Mesendoderm (in vitro differentiated cells): ENCODE measurements around the gene ETFB.

Experiments
- DNase-seq: peaks from one replicate; pipeline ENCODE4 v3.0.0; 2013
- H2AK5ac ChIP-seq: 2 replicates; pipeline ENCODE4 v1.6.1; 2013; ENCODE audit warnings: low read length, inconsistent platforms
- H2BK120ac ChIP-seq: 2 replicates; pipeline ENCODE4 v1.6.1; 2013; ENCODE audit warnings: low read depth, mild to moderate bottlenecking, low read length, moderate library complexity, mixed read lengths
- H2BK15ac ChIP-seq: replicated peaks from 2 replicates; pipeline ENCODE4 v1.6.1; 2013; ENCODE audit warnings: low read depth, mild to moderate bottlenecking, moderate library complexity
- H2BK5ac ChIP-seq: 2 replicates; pipeline ENCODE4 v1.6.1; 2013; ENCODE audit warnings: low read length, inconsistent platforms
- H3K18ac ChIP-seq: 2 replicates; pipeline ENCODE4 v1.6.1; 2013; ENCODE audit warnings: mild to moderate bottlenecking, low read length, mixed read lengths
- H3K23ac ChIP-seq: one replicate; pipeline ENCODE4 v1.6.1; 2013; ENCODE audit warnings: low read length
- H3K27ac ChIP-seq: 2 replicates; pipeline ENCODE4 v1.5.1; 2013; ENCODE audit warnings: low read depth, mild to moderate bottlenecking, inconsistent platforms, low read length, moderate library complexity
- H3K27me3 ChIP-seq: 2 replicates; pipeline ENCODE4 v1.6.1; 2013; ENCODE audit warnings: low read length, control low read depth, mild to moderate bottlenecking, inconsistent platforms; ENCODE audit not compliant: insufficient read depth, poor library complexity
- H3K36me3 ChIP-seq: 2 replicates; pipeline ENCODE4 v1.6.1; 2013; ENCODE audit warnings: low read length, inconsistent platforms; ENCODE audit not compliant: control insufficient read depth, insufficient read depth
- H3K4ac ChIP-seq: one replicate; pipeline ENCODE4 v1.6.1; 2013; ENCODE audit warnings: low read depth, mild to moderate bottlenecking, low read length, moderate library complexity
- H3K4me1 ChIP-seq: 2 replicates; pipeline ENCODE4 v1.6.1; 2013; ENCODE audit warnings: low read depth, low read length, inconsistent platforms; ENCODE audit not compliant: control insufficient read depth
- H3K4me2 ChIP-seq: 2 replicates; pipeline ENCODE4 v1.6.1; 2013; ENCODE audit warnings: low read length
- H3K4me3 ChIP-seq: 2 replicates; pipeline ENCODE4 v1.5.1; 2013; ENCODE audit warnings: mild to moderate bottlenecking, low read length
- H3K56ac ChIP-seq: one replicate; pipeline ENCODE4 v1.6.1; 2013; ENCODE audit warnings: low read length
- H3K79me1 ChIP-seq: 2 replicates; pipeline ENCODE4 v1.6.1; 2013; ENCODE audit warnings: low read length, inconsistent platforms
- H3K79me2 ChIP-seq: 2 replicates; pipeline ENCODE4 v1.6.1; 2013; ENCODE audit warnings: mild to moderate bottlenecking, low read length; ENCODE audit not compliant: control insufficient read depth, insufficient read depth
- H3K9ac ChIP-seq: 2 replicates; pipeline ENCODE4 v1.6.1; 2013; ENCODE audit warnings: low read length, inconsistent platforms
- H4K5ac ChIP-seq: one replicate; pipeline ENCODE4 v1.6.1; 2013; ENCODE audit warnings: low read length
- H4K8ac ChIP-seq: one replicate; pipeline ENCODE4 v1.6.1; 2013; ENCODE audit warnings: low read depth, mild to moderate bottlenecking, control low read depth, low read length, moderate library complexity
- WGBS: extraction: QIAGEN DNeasy Blood & Tissue Kit; methylation state at CpG from one replicate; pipeline ENCODE4 v1.1.7; 2013; ENCODE audit warnings: low lambda C conversion rate, missing lambda C conversion rate; ENCODE audit not compliant: insufficient coverage; ENCODE audit errors: extremely low coverage; 5-methylcytosine and 5-hydroxymethylcytosine counted together

The ETFB gene

DNA sequence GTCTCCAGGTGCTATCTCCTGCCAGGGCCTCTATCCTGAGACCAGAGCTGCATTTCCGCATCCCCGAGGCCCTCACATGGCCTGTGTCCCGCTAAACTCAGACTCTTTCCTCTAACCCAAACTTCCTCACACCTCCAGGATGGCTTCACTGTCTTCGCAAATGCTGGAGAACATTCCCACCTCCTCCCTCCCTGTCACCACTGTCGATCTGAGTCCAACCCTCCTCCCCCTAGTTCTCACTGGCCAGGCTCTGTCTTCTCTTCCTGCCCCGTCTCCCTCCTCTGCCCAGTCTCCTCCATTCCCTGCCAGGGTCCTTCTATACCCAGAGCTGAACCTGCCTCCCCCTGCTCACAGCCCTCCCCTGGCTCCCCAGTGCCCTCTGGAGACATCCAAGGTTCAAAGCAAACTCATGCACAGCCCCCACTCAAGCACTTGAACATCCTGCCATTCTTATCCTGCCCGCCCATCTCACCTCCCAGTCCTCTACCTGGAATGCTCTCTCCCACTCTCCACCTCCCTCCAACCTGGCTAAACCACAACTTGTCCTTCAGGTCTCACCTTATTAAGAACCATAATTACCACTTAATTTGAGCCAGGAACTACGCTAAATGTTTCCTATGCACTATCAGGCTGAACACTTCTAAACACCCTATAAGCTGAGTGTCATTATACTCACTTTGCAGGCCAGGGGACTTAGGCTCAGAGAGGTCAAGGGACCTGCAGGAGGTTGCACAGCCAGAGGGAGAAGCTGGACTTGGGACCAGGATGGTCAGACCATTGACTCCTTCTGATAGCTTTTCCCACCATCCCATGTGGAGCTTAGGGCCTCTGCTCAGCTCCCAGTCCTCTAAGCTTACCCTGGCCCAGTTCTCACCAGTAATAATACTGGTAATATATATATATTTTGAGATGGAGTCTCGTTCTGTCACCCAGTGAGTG is 23.3 kb downstream of the ETFB start:
- WGBS: no CpG with 5 or more reads among the region's 9 CpGs
- H3K9ac ChIP-seq: peak overlapping the region; percentile 12
- DNase-seq: peak; percentile 62

DNA sequence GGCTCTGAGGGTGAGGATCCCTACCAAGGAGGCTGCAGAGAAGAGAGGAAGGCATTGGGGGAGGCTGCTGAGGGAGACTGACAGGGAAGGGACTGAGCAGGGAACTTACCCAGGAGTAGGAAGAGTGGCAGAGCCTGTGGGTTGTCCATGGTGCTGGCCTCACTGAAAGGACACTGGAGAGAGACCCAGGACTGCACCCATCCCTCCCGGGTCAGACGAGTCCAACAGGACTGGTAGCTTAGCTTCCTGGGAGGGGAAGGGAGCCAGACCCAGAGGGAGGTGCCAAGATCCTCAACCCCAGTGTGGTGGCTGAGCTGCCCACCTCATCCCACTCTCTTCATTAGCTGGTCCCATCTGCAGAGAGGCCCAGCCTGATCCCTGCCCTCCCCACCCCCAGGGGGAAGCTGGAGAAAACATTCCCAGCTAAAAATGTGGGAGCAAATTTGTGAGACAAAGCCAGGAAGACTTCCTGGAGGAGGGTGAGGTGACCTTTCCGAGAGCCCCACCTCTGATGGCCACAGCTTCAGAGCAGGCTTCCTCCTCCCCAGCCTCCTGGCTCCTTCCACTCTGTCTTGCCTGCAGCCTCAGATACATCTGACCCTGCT is 24.1 kb downstream of the ETFB start, which contains the start of gene VSIG10L:
TSS of gene VSIG10L (minus strand) at position 164 of the 605 bp plus-strand sequence. CDS start at position 149, 15 bp downstream.
- Histone ChIP-seq H2AK5ac (no peak within 1 kb of the TSS), H3K79me2 (no peaks in the 10 kb centered on the region), H3K36me3 (no peaks in the 10 kb centered on the region), H3K27me3 (no peaks in the 10 kb centered on the region), H3K4ac (no peak within 1 kb of the TSS), H3K4me3 (no peak within 1 kb of the TSS), H3K18ac (no peak within 1 kb of the TSS), H3K27ac (no peak within 1 kb of the TSS), H3K9ac (peak within 1 kb of the TSS; percentile 14), H3K79me1 (no peaks in the 10 kb centered on the region), H3K4me2 (no peak within 1 kb of the TSS), H3K4me1 (peaks cover 5% of the 10 kb centered on the region), H3K56ac (peak within 1 kb of the TSS; percentile 25), H2BK15ac (no peak within 1 kb of the TSS), H4K8ac (no peak within 1 kb of the TSS), H3K23ac (no peak within 1 kb of the TSS), H2BK120ac (no peak within 1 kb of the TSS), H2BK5ac (no peak within 1 kb of the TSS), H4K5ac (no peak within 1 kb of the TSS)
- peak; percentile 18 for DNase-seq
- WGBS: no CpG with 5 or more reads among the region's 3 CpGs

More for the DNA sequence above, 23.3 kb downstream of the ETFB start:
- Histone ChIP-seq H3K4ac (no peak overlapping the region), H3K23ac (no peak overlapping the region), H2BK120ac (no peak overlapping the region), H3K18ac (no peak overlapping the region), H2BK5ac (no peak overlapping the region), H3K4me2 (no peak overlapping the region), H3K79me2 (no peaks in the 10 kb centered on the region), H3K56ac (peak overlapping the region; percentile 25), H3K79me1 (no peaks in the 10 kb centered on the region), H3K36me3 (no peaks in the 10 kb centered on the region), H3K27ac (no peak overlapping the region), H3K27me3 (no peaks in the 10 kb centered on the region), H4K5ac (no peak overlapping the region), H4K8ac (no peak overlapping the region), H2AK5ac (no peak overlapping the region), H2BK15ac (no peak overlapping the region), H3K4me3 (no peak overlapping the region), H3K4me1 (peaks cover 5% of the 10 kb centered on the region)

DNA sequence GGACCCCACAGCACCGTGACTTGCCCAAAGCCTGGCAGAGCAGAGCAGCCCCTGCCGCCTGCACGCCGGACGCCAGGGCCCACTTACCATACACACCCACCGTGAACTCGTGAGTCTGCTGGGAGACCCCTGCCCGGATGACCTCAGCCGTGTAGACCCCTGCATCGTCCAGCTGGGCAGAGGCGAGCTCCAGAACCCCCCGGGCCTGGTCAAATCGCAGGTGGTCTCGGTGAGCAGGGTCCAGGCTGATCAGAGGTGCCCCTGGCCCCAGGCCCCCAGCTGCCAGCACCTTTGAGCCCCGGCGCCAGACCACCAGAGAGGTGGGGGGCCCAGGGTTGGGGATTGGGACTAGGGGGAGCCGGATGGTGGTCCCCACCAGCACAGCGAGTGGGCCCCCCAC is 25.1 kb downstream of the ETFB start:
- DNase-seq: no peak
- Histone ChIP-seq H3K9ac (no peak overlapping the region), H3K36me3 (no peaks in the 10 kb centered on the region), H3K4ac (no peak overlapping the region), H2BK5ac (no peak overlapping the region), H3K23ac (no peak overlapping the region), H4K5ac (no peak overlapping the region), H3K4me2 (no peak overlapping the region), H3K18ac (no peak overlapping the region), H3K27ac (no peak overlapping the region), H3K79me1 (no peaks in the 10 kb centered on the region), H2BK120ac (no peak overlapping the region), H3K56ac (peak overlapping the region; percentile 5), H2AK5ac (no peak overlapping the region), H3K27me3 (no peaks in the 10 kb centered on the region), H3K79me2 (no peaks in the 10 kb centered on the region), H3K4me3 (no peak overlapping the region), H4K8ac (no peak overlapping the region), H3K4me1 (peaks cover 5% of the 10 kb centered on the region), H2BK15ac (no peak overlapping the region)
- no CpG with 5 or more reads among the region's 18 CpGs for WGBS

DNA sequence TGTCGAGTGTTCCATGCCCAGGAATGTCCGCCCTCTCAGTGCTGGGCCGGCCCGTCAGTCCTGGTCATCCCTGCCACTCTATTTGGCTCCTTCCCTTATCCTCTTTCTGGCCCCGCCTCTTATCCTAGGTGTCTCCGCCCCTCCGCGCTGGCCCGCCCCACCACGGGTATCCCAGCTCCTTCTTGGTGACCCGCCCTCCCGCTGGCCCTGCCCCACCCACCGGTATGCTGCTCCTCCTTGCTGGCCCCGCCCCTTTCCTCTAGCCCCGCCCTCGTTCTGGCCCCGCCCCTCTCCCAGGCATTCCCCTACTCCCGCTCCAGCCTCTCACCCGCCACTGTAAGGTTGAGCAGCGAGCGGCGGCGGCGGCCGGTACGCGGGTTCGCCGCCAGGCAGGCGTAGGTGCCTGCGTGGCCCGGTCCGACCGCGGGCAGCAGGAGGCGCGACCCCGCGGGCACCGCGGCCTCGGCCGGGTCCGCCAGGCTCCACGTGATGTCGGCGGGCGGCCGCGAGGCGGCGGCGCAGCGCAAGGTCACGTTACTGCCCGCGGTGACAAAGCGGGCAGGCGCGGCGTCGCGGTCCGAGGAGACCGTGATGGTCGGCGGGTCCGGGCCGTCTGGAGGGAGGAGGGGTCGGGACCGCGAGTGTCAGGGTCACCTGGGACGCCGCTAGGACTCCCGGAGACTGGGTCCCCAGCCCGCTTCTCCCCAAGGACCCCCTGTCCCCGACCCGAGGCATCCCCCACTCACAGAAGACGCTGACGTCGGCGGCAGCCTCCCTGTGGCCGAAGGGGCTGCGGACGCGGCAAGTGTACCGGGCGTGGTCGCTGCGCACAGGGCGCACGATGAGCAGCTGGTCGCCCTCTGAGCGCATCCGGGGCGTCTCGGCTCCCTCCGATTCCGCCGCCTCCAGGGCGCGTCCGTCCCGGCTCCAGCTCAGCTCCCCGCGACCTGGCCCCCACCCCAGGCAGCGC is 26.2 kb downstream of the ETFB start:
- Histone ChIP-seq H2BK5ac (no peak overlapping the region), H3K4me1 (peaks cover 5% of the 10 kb centered on the region), H3K79me1 (no peaks in the 10 kb centered on the region), H3K4ac (no peak overlapping the region), H3K4me2 (peak overlapping the region; percentile 98), H2BK120ac (no peak overlapping the region), H3K27ac (no peak overlapping the region), H2BK15ac (no peak overlapping the region), H3K23ac (peak overlapping the region; percentile 24), H3K9ac (peak overlapping the region; percentile 74), H4K8ac (no peak overlapping the region), H3K27me3 (no peaks in the 10 kb centered on the region), H2AK5ac (no peak overlapping the region), H3K56ac (peak overlapping the region; percentile 93), H3K36me3 (no peaks in the 10 kb centered on the region), H3K79me2 (no peaks in the 10 kb centered on the region), H4K5ac (no peak overlapping the region), H3K4me3 (peak overlapping the region; percentile 76), H3K18ac (peak overlapping the region; percentile 73)
- no CpG with 5 or more reads among the region's 107 CpGs for WGBS
- DNase-seq: peak; percentile 99

DNA sequence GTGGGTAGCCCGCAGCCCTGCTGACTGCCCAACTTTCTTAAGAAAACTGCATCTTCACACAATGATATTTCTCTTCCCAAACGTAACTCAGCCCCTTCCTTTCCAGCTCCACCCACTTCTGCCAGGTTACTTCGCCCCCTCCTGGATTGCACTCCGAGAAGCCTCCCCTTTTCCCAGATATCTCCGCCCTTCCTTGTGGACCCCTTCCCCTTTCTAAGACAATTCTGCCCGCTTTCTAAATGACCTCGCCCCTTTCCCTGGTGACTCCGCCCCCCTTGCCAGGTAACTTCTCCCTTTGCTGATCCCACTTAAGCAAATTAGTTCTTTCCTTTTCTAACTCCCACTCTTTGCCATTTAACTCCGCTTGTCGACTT is 26.9 kb downstream of the ETFB start:
- Histone ChIP-seq H3K23ac (no peak overlapping the region), H2BK15ac (no peak overlapping the region), H2BK5ac (no peak overlapping the region), H3K18ac (no peak overlapping the region), H3K79me2 (no peaks in the 10 kb centered on the region), H3K36me3 (no peaks in the 10 kb centered on the region), H4K8ac (no peak overlapping the region), H3K4me1 (peaks cover 5% of the 10 kb centered on the region), H3K27me3 (no peaks in the 10 kb centered on the region), H3K4ac (no peak overlapping the region), H3K27ac (peak overlapping the region; percentile 32), H3K9ac (peak overlapping the region; percentile 74), H3K4me3 (peak overlapping the region; percentile 76), H3K4me2 (peak overlapping the region; percentile 98), H3K56ac (peak overlapping the region; percentile 92), H4K5ac (no peak overlapping the region), H3K79me1 (no peaks in the 10 kb centered on the region), H2AK5ac (no peak overlapping the region), H2BK120ac (no peak overlapping the region)
- WGBS: no CpG with 5 or more reads among the region's 10 CpGs
- peak; percentile 91 for DNase-seq
